ENCODE data around the gene BSND. TPM values are rescaled to one million over a fixed set of nuclear protein-coding genes. Genes with fewer than 3 reads are reported as not detected.

The BSND gene
- total RNA-seq, 2 donors from 2014 or later, result 0.13 to 0.20 TPM

DNA sequence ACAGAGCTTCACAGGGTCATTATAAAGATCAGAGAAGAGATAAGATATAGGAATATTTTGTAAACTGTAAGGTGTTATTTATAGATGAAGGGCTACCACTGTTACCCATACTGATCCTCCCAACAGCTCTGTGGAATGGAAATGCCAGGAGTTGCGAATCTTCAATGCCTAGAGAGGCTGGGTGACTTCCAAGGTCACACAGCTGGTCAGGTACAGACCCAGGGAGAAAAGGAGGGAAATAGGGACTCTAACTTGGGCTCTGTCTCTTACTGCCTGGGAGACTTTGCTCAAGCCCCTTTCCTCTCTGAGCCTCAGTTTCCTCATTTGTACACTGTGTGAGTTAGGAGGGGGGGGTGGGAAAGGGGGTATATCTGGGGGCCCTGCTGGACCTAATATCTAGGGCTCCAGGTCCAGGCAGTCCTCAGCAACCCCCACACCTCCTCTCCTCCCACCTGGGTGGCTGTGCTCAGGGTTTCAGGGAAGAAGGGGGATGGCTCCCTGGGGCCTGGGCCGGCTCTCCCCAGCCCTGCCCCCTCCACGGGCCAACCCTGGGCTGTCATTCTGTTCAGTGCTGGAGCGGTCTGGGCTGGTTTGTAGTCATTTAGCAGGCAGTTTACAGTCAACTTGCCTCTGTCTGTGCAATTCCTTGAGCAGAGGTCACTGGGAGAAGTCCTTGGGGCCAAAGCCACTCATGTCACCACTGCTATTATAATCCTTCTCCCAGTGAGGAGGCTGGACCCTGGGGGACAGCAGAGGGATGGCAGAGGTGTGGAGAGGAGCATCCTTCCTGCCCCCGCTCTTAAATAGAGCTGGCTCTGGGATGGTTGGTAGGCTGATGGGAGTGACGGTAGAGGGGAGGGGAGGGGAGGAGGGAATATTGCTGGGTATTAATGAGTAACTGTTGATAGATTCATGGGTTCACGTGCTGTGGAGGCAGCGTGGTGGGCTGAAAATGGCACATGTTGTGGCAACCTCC, 1.7 kb downstream of the BSND start:
- WGBS, 2 experiments (ENCODE audit: insufficient coverage in 1 of 2, insufficient read length in 1 of 2), result 75 to 86% methylated on average over 4 to 8 of the region's 8 CpGs
- no peak for DNase-seq
- peaks cover 56% of the 10 kb centered on the region for H3K27me3 Mint-ChIP-seq (ENCODE audit: insufficient read depth)
- Histone ChIP-seq H3K9ac (ENCODE audit: extremely low read depth, low read length, poor library complexity, severe bottlenecking) (no peak overlapping the region), H3K27ac (ENCODE audit: low read depth, low read length) (no peak overlapping the region), H3K27me3 (ENCODE audit: control insufficient read depth, insufficient read depth, low read length, poor library complexity, severe bottlenecking) (peaks cover 27% of the 10 kb centered on the region), H3K4me3 (ENCODE audit: low read length) (no peak overlapping the region), H3K4me1 (ENCODE audit: control insufficient read depth, insufficient read depth, low read length) (no peaks in the 10 kb centered on the region), H3K36me3 (ENCODE audit: control insufficient read depth, insufficient read depth, low read length) (no peaks in the 10 kb centered on the region), H3K9me3 (ENCODE audit: control insufficient read depth, low read length) (no peaks in the 10 kb centered on the region)
- H3K9me3 Mint-ChIP-seq, result no peaks in the 10 kb centered on the region
- TF ChIP-seq, protein P1, sequence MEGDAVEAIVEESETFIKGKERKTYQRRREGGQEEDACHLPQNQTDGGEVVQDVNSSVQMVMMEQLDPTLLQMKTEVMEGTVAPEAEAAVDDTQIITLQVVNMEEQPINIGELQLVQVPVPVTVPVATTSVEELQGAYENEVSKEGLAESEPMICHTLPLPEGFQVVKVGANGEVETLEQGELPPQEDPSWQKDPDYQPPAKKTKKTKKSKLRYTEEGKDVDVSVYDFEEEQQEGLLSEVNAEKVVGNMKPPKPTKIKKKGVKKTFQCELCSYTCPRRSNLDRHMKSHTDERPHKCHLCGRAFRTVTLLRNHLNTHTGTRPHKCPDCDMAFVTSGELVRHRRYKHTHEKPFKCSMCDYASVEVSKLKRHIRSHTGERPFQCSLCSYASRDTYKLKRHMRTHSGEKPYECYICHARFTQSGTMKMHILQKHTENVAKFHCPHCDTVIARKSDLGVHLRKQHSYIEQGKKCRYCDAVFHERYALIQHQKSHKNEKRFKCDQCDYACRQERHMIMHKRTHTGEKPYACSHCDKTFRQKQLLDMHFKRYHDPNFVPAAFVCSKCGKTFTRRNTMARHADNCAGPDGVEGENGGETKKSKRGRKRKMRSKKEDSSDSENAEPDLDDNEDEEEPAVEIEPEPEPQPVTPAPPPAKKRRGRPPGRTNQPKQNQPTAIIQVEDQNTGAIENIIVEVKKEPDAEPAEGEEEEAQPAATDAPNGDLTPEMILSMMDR (conservative IDR thresholded peaks at IDR 0.05), result no peak
- no peaks in the 10 kb centered on the region for H3K36me3 Mint-ChIP-seq (ENCODE audit: low read depth)
- no peak overlapping the region for H3K27ac Mint-ChIP-seq
- no peak overlapping the region for H3K4me3 Mint-ChIP-seq
- peaks cover 8% of the 10 kb centered on the region for H3K4me1 Mint-ChIP-seq

DNA sequence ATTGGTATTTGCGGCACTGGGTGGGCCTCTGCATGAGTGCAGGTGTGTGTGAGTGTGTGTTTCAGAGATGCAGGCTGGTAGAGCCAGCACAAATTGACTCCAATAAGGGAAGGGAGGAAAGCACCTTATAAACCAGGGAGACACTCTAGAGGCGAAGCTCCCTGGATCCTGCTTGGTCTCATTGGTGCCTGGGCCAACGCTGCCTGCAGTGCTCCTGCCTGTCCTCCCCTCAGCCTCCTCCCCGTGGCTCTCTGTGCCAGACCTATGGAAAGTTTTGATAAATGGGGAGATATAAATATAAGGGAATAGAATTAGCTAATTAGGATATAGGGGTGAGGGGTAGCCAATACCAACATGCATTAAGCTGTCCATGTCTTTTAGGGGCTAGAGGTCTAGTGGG, 2.6 kb downstream of the BSND start:
- no peaks in the 10 kb centered on the region for H3K4me1 ChIP-seq (ENCODE audit: control insufficient read depth, insufficient read depth, low read length)
- peaks cover 47% of the 10 kb centered on the region for H3K27me3 Mint-ChIP-seq (ENCODE audit: insufficient read depth)
- peaks cover 6% of the 10 kb centered on the region for H3K4me1 Mint-ChIP-seq
- H3K9me3 ChIP-seq (ENCODE audit: control insufficient read depth, low read length), result no peaks in the 10 kb centered on the region
- TF ChIP-seq, protein P1 (conservative IDR thresholded peaks at IDR 0.05), result no peak
- no peak overlapping the region for H3K9ac ChIP-seq (ENCODE audit: extremely low read depth, low read length, poor library complexity, severe bottlenecking)
- no peak for DNase-seq
- no peak overlapping the region for H3K27ac ChIP-seq (ENCODE audit: low read depth, low read length)
- H3K4me3 ChIP-seq (ENCODE audit: low read length), result no peak overlapping the region
- no peaks in the 10 kb centered on the region for H3K36me3 Mint-ChIP-seq (ENCODE audit: low read depth)
- H3K27ac Mint-ChIP-seq, result no peak overlapping the region
- H3K27me3 ChIP-seq (ENCODE audit: control insufficient read depth, insufficient read depth, low read length, poor library complexity, severe bottlenecking), result peaks cover 27% of the 10 kb centered on the region
- 94 to 100% methylated on average over 3 to 4 of the region's 4 CpGs for WGBS, 2 experiments (ENCODE audit: insufficient coverage in 1 of 2, insufficient read length in 1 of 2)
- no peaks in the 10 kb centered on the region for H3K9me3 Mint-ChIP-seq
- H3K36me3 ChIP-seq (ENCODE audit: control insufficient read depth, insufficient read depth, low read length), result no peaks in the 10 kb centered on the region
- no peak overlapping the region for H3K4me3 Mint-ChIP-seq

- Histone ChIP-seq H3K36me3 (ENCODE audit: control insufficient read depth, insufficient read depth, low read length) (no peaks in the 10 kb centered on the region), H3K4me1 (ENCODE audit: control insufficient read depth, insufficient read depth, low read length) (no peaks in the 10 kb centered on the region), H3K27ac (ENCODE audit: low read depth, low read length) (no peak overlapping the region), H3K4me3 (ENCODE audit: low read length) (no peak overlapping the region), H3K9me3 (ENCODE audit: control insufficient read depth, low read length) (no peaks in the 10 kb centered on the region), H3K9ac (ENCODE audit: extremely low read depth, low read length, poor library complexity, severe bottlenecking) (no peak overlapping the region), H3K27me3 (ENCODE audit: control insufficient read depth, insufficient read depth, low read length, poor library complexity, severe bottlenecking) (peaks cover 15% of the 10 kb centered on the region)
- no peak for DNase-seq
- H3K36me3 Mint-ChIP-seq (ENCODE audit: low read depth), result no peaks in the 10 kb centered on the region
- no peaks in the 10 kb centered on the region for H3K9me3 Mint-ChIP-seq
- no peaks in the 10 kb centered on the region for H3K4me1 Mint-ChIP-seq
- H3K27ac Mint-ChIP-seq, result no peak overlapping the region
- 82% methylated on average over 2 of the region's 2 CpGs; no CpG with 5 or more reads in 1 of the 2 experiments for WGBS, 2 experiments (ENCODE audit: insufficient coverage in 1 of 2, insufficient read length in 1 of 2)
- TF ChIP-seq, protein P1 (conservative IDR thresholded peaks at IDR 0.05), result no peak
- H3K27me3 Mint-ChIP-seq (ENCODE audit: insufficient read depth), result peaks cover 34% of the 10 kb centered on the region
- H3K4me3 Mint-ChIP-seq, result no peak overlapping the region
These were observed 4.0 kb downstream of the BSND start for GRCh38 chr1:55002686-55003085.
